ENCODE measurements around the gene PTPRN. TPM values are rescaled to one million over a fixed set of nuclear protein-coding genes. Genes with fewer than 3 reads are reported as not detected.

The PTPRN gene
- total RNA-seq, 1 experiment from 2014 or later = not detected

GRCh38 chr2:219306047-219306446, 3.2 kb downstream of the PTPRN start:
- no peak overlapping the region for H3K4me3 ChIP-seq (replicated peaks in 1 of 2; ENCODE audit: low read depth in 1 of 2, low read length in 2 of 2)
- TF ChIP-seq SRF (IDR thresholded peaks at IDR 0.05; ENCODE audit: low read depth) (no peak), EZH2 (IDR thresholded peaks at IDR 0.05) (no peak), ZNF274 (IDR thresholded peaks at IDR 0.05; ENCODE audit: low read depth, low read length) (no peak), CTCF (IDR thresholded peaks at IDR 0.05 in 2 of 3, conservative IDR thresholded peaks at IDR 0.05 in 1 of 3; ENCODE audit: borderline replicate concordance in 1 of 3, insufficient read depth in 1 of 3, low read depth in 2 of 3, low read length in 2 of 3) (no peak), JUND (IDR thresholded peaks at IDR 0.05) (no peak)
- ChIA-PET CTCF (no interaction called here), POLR2A (no interaction called here), RAD21 (ENCODE audit: low non-redundant PET in 1 of 2, low total read pairs in 2 of 2, uncharacterized antibody in 2 of 2, unreplicated experiment in 2 of 2) (no interaction called here)
- H3K36me3 ChIP-seq (ENCODE audit: control insufficient read depth in 1 of 2, insufficient read depth in 2 of 2, low read length in 2 of 2) = no peaks in the 10 kb centered on the region
- no peaks in the 10 kb centered on the region for H3K79me2 ChIP-seq (ENCODE audit: insufficient read depth, low read length)
- no peaks in the 10 kb centered on the region for H3K9me2 ChIP-seq (ENCODE audit: insufficient read depth)
- no peak overlapping the region for H3K4me2 ChIP-seq (ENCODE audit: low read length)
- no peak overlapping the region for H3K9ac ChIP-seq (ENCODE audit: low read length)
- H2AFZ ChIP-seq (ENCODE audit: low read depth, low read length, poor library complexity, severe bottlenecking) = no peak overlapping the region
- intact Hi-C loops (cut with micrococcal nuclease) = loop anchor here (5.0 kb wide), 1 partner anchor 259 kb away; no protein-coding TSS in a partner anchor
- ATAC-seq (no peak), DNase-seq (ENCODE audit: low read depth, low spot score) (no peak)
- H4K20me1 ChIP-seq (ENCODE audit: insufficient read depth) = no peaks in the 10 kb centered on the region
- BruUV-seq (replicated peaks) = no TSS peak
- H3K27ac ChIP-seq (ENCODE audit: low read depth, low read length) = no peak overlapping the region
- peaks cover 61% of the 10 kb centered on the region for H3K27me3 ChIP-seq (ENCODE audit: insufficient read depth, low read length)
- peaks cover 0 to 12% of the 10 kb centered on the region in 2 experiments; a peak in 2 of 4 replicates for H3K4me1 ChIP-seq (ENCODE audit: control insufficient read depth in 1 of 2, insufficient read depth in 2 of 2, low read length in 2 of 2)
- no peaks in the 10 kb centered on the region for H3K9me3 ChIP-seq (ENCODE audit: control insufficient read depth in 1 of 2, insufficient read depth in 1 of 2, low read depth in 1 of 2, low read length in 2 of 2)

- ChIA-PET RAD21 (ENCODE audit: low non-redundant PET in 1 of 2, low total read pairs in 2 of 2, uncharacterized antibody in 2 of 2, unreplicated experiment in 2 of 2) (no interaction called here), CTCF (no interaction called here), POLR2A (no interaction called here)
- no TSS peak for BruUV-seq (replicated peaks)
- intact Hi-C loops (cut with micrococcal nuclease) = no loop called here
- no peak for ATAC-seq
- H4K20me1 ChIP-seq (ENCODE audit: insufficient read depth) = no peaks in the 10 kb centered on the region
- no peaks in the 10 kb centered on the region for H3K79me2 ChIP-seq (ENCODE audit: insufficient read depth, low read length)
- H3K4me3 ChIP-seq (replicated peaks in 1 of 2; ENCODE audit: low read depth in 1 of 2, low read length in 2 of 2) = no peak overlapping the region
- no peak overlapping the region for H2AFZ ChIP-seq (ENCODE audit: low read depth, low read length, poor library complexity, severe bottlenecking)
- no peaks in the 10 kb centered on the region for H3K36me3 ChIP-seq (ENCODE audit: control insufficient read depth in 1 of 2, insufficient read depth in 2 of 2, low read length in 2 of 2)
- no peaks in the 10 kb centered on the region for H3K9me2 ChIP-seq (ENCODE audit: insufficient read depth)
- H3K9ac ChIP-seq (ENCODE audit: low read length) = no peak overlapping the region
- no peak for DNase-seq (ENCODE audit: low read depth, low spot score)
- peaks cover 68% of the 10 kb centered on the region for H3K27me3 ChIP-seq (ENCODE audit: insufficient read depth, low read length)
- TF ChIP-seq SRF (IDR thresholded peaks at IDR 0.05; ENCODE audit: low read depth) (no peak), ATF3 (IDR thresholded peaks at IDR 0.05) (no peak), EZH2 (IDR thresholded peaks at IDR 0.05) (no peak), FOSL1 (IDR thresholded peaks at IDR 0.05; ENCODE audit: low read depth) (no peak), EGR1 (IDR thresholded peaks at IDR 0.05; ENCODE audit: low read depth) (no peak), SP1 (IDR thresholded peaks at IDR 0.05; ENCODE audit: low read depth) (no peak), TCF7L2 (IDR thresholded peaks at IDR 0.05; ENCODE audit: borderline replicate concordance, extremely low read depth, insufficient read depth, insufficient read length) (no peak), RAD21 (IDR thresholded peaks at IDR 0.05; ENCODE audit: low read depth) (no peak)
- H3K4me2 ChIP-seq (ENCODE audit: low read length) = no peak overlapping the region
- no peaks in the 10 kb centered on the region for H3K9me3 ChIP-seq (ENCODE audit: control insufficient read depth in 1 of 2, insufficient read depth in 1 of 2, low read depth in 1 of 2, low read length in 2 of 2)
- H3K27ac ChIP-seq (ENCODE audit: low read depth, low read length) = no peak overlapping the region
- peaks cover 0 to 12% of the 10 kb centered on the region in 2 experiments; a peak in 2 of 4 replicates for H3K4me1 ChIP-seq (ENCODE audit: control insufficient read depth in 1 of 2, insufficient read depth in 2 of 2, low read length in 2 of 2)
These were observed 5.0 kb downstream of the PTPRN start for GRCh38 chr2:219304223-219304622.

Data from HCT116 (cell line).